ENCODE data around the gene ANAPC10. TPM values are rescaled to one million over a fixed set of nuclear protein-coding genes. Genes with fewer than 3 reads are reported as not detected.

The ANAPC10 gene
- polyA plus RNA-seq, 1 donor, result 18.7 TPM

DNA sequence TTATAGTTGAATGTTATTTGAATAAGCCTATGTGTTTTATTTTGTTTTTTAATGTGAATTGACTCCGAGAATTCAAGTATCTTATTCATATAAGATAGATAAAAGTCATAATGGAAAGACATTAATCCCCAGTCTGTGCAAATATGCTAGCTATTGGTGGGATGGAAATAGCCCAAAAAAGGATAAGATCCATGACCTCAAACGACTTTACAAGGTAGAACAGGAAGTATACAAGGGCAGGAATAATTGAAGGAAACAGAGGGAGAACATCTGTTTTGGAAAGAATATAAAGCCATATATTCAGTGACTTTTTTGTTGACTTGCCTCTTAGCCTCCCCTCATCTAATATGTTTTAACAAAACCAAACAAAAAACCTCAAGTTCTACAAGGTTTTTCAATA, 9.1 kb upstream of the ANAPC10 start:
- H3K27ac ChIP-seq (ENCODE audit: low read length), result no peak overlapping the region
- no peaks in the 10 kb centered on the region for H3K4me1 ChIP-seq (ENCODE audit: control insufficient read depth, insufficient read depth, low read length)
- 50% methylated on average over 2 of the region's 2 CpGs for WGBS (ENCODE audit: insufficient coverage, low lambda C conversion rate)
- no peaks in the 10 kb centered on the region for H3K27me3 ChIP-seq (ENCODE audit: control insufficient read depth, insufficient read depth, low read length)
- no peak overlapping the region for H3K4me3 ChIP-seq (ENCODE audit: low read length)
- peaks cover 42% of the 10 kb centered on the region for H3K36me3 ChIP-seq (ENCODE audit: control insufficient read depth, insufficient read depth, low read length)
- H3K9me3 ChIP-seq (ENCODE audit: control insufficient read depth, low read depth, low read length), result no peaks in the 10 kb centered on the region
- DNase-seq, result no peak

DNA sequence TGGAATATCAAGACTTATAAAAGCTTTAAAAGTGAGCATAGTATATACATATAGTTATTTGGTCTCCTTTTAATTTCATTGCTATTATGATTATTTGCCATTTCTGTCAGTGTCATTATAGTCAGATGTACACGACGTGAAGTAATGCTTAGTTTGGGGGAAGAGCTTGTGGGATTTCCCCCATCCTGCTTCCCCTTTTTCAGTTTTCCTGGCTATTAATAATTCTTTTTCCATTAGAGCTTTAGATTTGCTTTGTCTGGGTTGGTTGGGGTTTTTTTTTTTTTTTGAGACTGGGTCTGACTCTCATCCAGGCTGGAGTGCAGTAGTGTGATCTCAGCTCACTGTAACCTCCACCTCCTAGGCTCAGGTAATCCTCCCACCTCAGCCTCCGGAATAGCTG, 5.5 kb upstream of the ANAPC10 start:
- no peak for DNase-seq
- Histone ChIP-seq H3K4me1 (ENCODE audit: control insufficient read depth, insufficient read depth, low read length) (no peaks in the 10 kb centered on the region), H3K4me3 (ENCODE audit: low read length) (no peak overlapping the region), H3K36me3 (ENCODE audit: control insufficient read depth, insufficient read depth, low read length) (peaks cover 20% of the 10 kb centered on the region), H3K9me3 (ENCODE audit: control insufficient read depth, low read depth, low read length) (no peaks in the 10 kb centered on the region), H3K27me3 (ENCODE audit: control insufficient read depth, insufficient read depth, low read length) (no peaks in the 10 kb centered on the region), H3K27ac (ENCODE audit: low read length) (no peak overlapping the region)
- no CpG with 5 or more reads among the region's 3 CpGs for WGBS (ENCODE audit: insufficient coverage, low lambda C conversion rate)

DNA sequence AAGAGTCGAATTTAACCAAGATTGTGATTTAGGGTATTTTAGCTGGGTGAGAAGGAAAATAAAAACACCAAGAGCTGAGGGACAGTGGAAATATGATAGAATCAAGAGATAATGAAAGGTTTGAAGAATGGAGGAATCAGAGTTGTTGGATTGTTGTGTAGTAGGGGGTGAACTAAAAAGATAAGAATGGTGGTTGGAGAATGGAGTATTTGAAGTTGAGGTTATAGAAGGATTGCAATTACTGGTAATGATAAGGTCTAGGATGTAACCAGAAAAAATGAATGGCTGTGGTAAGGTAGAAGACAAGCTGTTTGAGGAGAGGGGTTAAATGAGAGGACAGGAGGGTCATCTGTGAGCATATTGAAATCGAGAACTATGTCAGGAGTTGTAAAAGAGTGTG, 4.6 kb upstream of the ANAPC10 start:
- 64% methylated on average over 1 of the region's 2 CpGs for WGBS (ENCODE audit: insufficient coverage, low lambda C conversion rate)

DNA sequence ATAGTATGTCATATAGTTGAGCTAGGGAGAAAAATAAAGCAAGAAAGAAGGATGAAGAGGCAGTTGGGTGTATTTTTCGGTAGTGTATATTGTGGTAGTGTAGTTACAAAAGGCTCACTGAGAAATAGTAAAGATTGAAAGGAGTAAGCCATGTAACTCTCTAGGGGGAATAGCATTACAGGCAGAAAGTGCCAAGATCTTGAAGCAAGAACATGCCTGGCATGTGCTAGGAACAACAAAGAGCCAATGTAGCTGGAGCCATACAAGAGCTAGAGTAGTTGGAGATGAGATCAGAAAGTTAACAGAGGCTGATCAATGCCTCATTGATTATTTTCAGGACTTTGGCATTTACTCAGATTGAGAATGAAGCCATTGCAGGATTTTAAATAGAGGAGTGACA, 3.1 kb upstream of the ANAPC10 start:
- peaks cover 5% of the 10 kb centered on the region for H3K4me1 ChIP-seq (ENCODE audit: control insufficient read depth, insufficient read depth, low read length)

More for the DNA sequence above, 4.6 kb upstream of the ANAPC10 start:
- Histone ChIP-seq H3K4me1 (ENCODE audit: control insufficient read depth, insufficient read depth, low read length) (no peaks in the 10 kb centered on the region), H3K9me3 (ENCODE audit: control insufficient read depth, low read depth, low read length) (no peaks in the 10 kb centered on the region), H3K27me3 (ENCODE audit: control insufficient read depth, insufficient read depth, low read length) (no peaks in the 10 kb centered on the region), H3K27ac (ENCODE audit: low read length) (no peak overlapping the region), H3K4me3 (ENCODE audit: low read length) (no peak overlapping the region), H3K36me3 (ENCODE audit: control insufficient read depth, insufficient read depth, low read length) (peaks cover 12% of the 10 kb centered on the region)
- no peak for DNase-seq

DNA sequence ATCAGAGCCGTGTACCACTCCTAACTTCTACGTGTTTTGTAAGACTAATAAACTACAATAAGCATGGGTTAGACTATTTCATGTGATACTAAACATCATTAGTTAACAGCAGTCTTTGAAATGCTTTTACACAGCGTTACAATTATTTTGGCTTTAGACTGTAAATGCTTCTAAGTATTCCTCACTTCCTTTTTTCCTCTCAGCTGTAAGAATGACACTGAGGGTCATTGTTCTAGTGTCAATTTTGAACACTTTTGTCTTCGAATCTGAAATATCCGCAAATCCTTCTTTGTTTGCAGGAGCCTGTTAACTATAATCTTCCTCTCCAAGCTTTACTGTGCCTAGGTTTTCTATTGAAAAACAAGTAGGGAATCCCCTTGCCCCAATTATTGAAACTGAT, 1.7 kb upstream of the ANAPC10 start:
- Histone ChIP-seq H3K4me3 (ENCODE audit: low read length) (peak overlapping the region; percentile 66), H3K27me3 (ENCODE audit: control insufficient read depth, insufficient read depth, low read length) (no peaks in the 10 kb centered on the region), H3K9me3 (ENCODE audit: control insufficient read depth, low read depth, low read length) (no peaks in the 10 kb centered on the region), H3K4me1 (ENCODE audit: control insufficient read depth, insufficient read depth, low read length) (peaks cover 5% of the 10 kb centered on the region), H3K27ac (ENCODE audit: low read length) (no peak overlapping the region), H3K36me3 (ENCODE audit: control insufficient read depth, insufficient read depth, low read length) (peaks cover 5% of the 10 kb centered on the region)
- 42% methylated on average over 2 of the region's 5 CpGs for WGBS (ENCODE audit: insufficient coverage, low lambda C conversion rate)
- DNase-seq, result peak in 1 of 2 donors; percentile 5

More for the DNA sequence above, 3.1 kb upstream of the ANAPC10 start:
- no peak overlapping the region for H3K27ac ChIP-seq (ENCODE audit: low read length)
- H3K9me3 ChIP-seq (ENCODE audit: control insufficient read depth, low read depth, low read length), result no peaks in the 10 kb centered on the region
- no peaks in the 10 kb centered on the region for H3K27me3 ChIP-seq (ENCODE audit: control insufficient read depth, insufficient read depth, low read length)
- 90% methylated on average over 1 of the region's 1 CpG for WGBS (ENCODE audit: insufficient coverage, low lambda C conversion rate)
- H3K36me3 ChIP-seq (ENCODE audit: control insufficient read depth, insufficient read depth, low read length), result peaks cover 3% of the 10 kb centered on the region
- DNase-seq, result no peak
- H3K4me3 ChIP-seq (ENCODE audit: low read length), result no peak overlapping the region

DNA sequence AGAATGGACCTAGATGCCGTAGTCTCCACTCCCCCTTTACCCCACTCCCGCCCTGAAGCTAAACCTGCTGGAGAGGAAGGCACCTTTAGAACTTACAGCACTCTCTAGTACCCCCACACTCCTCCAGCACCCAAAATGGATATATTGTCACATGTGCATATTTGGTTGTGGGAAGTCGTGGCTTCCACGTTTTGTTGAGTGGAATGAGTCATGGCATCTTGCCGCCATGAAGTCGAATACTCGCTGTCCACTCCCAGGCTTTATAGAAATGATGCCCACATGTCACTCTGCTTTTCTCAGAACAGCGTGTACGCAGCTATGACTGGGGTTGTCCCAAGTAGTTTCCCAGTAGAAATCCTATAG, 660 bp upstream of the ANAPC10 start:
- Histone ChIP-seq H3K36me3 (ENCODE audit: control insufficient read depth, insufficient read depth, low read length) (peaks cover 13% of the 10 kb centered on the region), H3K4me1 (ENCODE audit: control insufficient read depth, insufficient read depth, low read length) (peaks cover 5% of the 10 kb centered on the region), H3K27me3 (ENCODE audit: control insufficient read depth, insufficient read depth, low read length) (no peaks in the 10 kb centered on the region), H3K27ac (ENCODE audit: low read length) (peak overlapping the region; percentile 86), H3K9me3 (ENCODE audit: control insufficient read depth, low read depth, low read length) (no peaks in the 10 kb centered on the region), H3K4me3 (ENCODE audit: low read length) (peak overlapping the region; percentile 66)
- peak in 1 of 2 donors; percentile 35 for DNase-seq
- 0% methylated on average over 2 of the region's 9 CpGs for WGBS (ENCODE audit: insufficient coverage, low lambda C conversion rate)

DNA sequence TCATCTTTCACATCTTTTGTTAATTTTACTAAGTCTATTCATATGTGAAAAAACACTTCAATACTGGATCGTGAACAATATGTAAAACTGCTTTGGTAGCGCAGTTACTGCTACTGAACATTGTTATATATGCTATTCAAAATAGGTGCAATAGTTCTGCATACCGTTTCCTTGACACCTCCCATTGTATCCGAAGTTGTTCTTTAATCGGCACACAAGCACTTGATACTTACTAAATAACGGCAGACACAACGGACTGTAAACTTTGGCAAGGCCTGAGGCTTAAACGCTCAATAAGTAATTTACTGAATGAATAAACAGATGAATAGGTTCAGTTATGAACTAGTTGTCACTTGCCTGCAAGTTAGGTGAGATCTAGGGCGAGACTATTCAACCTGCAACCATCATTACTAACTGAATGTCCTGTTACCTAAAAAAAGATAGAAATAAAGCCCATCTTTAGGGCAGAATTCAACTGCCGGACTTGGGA, 620 bp downstream of the ANAPC10 start:
- no peak for DNase-seq
- H3K36me3 ChIP-seq (ENCODE audit: control insufficient read depth, insufficient read depth, low read length), result peaks cover 25% of the 10 kb centered on the region
- H3K27me3 ChIP-seq (ENCODE audit: control insufficient read depth, insufficient read depth, low read length), result no peaks in the 10 kb centered on the region
- H3K9me3 ChIP-seq (ENCODE audit: control insufficient read depth, low read depth, low read length), result no peaks in the 10 kb centered on the region
- no CpG with 5 or more reads among the region's 10 CpGs for whole genome bisulfite sequencing (ENCODE audit: insufficient coverage, low lambda C conversion rate)
- H3K4me1 ChIP-seq (ENCODE audit: control insufficient read depth, insufficient read depth, low read length), result peaks cover 5% of the 10 kb centered on the region
- H3K27ac ChIP-seq (ENCODE audit: low read length), result peak overlapping the region; percentile 86
- H3K4me3 ChIP-seq (ENCODE audit: low read length), result peak overlapping the region; percentile 66

DNA sequence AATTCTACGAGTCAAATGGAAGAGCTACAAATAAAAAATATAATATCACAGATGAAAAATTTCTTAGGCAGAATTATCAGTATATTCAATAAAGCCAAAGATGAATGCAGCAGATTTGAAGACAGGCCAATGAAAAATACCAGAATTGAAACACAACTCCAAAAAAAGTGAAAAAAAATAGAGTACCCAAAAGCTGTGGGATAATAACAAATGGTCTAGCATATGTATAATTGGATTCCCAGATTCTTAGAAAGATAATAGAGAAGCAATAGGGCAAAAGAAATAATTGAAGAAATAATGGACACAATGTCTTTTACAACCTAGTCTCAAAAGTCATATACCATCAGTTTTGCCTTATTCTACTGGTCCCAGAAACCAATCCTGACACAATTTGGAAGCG, 4.4 kb downstream of the ANAPC10 start:
- H3K9me3 ChIP-seq (ENCODE audit: control insufficient read depth, low read depth, low read length), result no peaks in the 10 kb centered on the region
- 86% methylated on average over 1 of the region's 2 CpGs for WGBS (ENCODE audit: insufficient coverage, low lambda C conversion rate)
- H3K27me3 ChIP-seq (ENCODE audit: control insufficient read depth, insufficient read depth, low read length), result no peaks in the 10 kb centered on the region
- DNase-seq, result no peak
- no peak overlapping the region for H3K27ac ChIP-seq (ENCODE audit: low read length)
- no peak overlapping the region for H3K4me3 ChIP-seq (ENCODE audit: low read length)
- peaks cover 47% of the 10 kb centered on the region for H3K36me3 ChIP-seq (ENCODE audit: control insufficient read depth, insufficient read depth, low read length)
- H3K4me1 ChIP-seq (ENCODE audit: control insufficient read depth, insufficient read depth, low read length), result peaks cover 5% of the 10 kb centered on the region

DNA sequence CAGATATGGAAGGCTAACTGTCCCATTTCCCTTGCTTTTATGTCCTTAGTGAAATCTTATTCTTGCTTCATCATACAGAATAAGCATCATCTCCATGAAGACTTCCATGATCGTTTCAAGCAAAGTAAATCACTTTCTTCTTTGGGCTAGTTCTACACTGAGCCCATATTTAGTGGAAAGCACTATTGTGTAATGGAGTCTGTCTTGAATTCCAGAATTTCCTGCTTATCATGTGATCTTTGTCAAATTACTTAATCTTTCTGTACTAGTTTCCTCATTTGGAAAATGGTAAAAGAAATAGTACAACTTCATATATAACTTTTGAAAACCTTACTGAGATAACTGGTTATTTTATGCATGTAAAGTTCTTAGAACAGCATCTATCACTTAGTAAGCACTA, 7.6 kb downstream of the ANAPC10 start:
- H3K36me3 ChIP-seq (ENCODE audit: control insufficient read depth, insufficient read depth, low read length), result peaks cover 61% of the 10 kb centered on the region
- WGBS (ENCODE audit: insufficient coverage, low lambda C conversion rate), result 100% methylated on average over 1 of the region's 1 CpG
- no peak overlapping the region for H3K4me3 ChIP-seq (ENCODE audit: low read length)
- no peaks in the 10 kb centered on the region for H3K9me3 ChIP-seq (ENCODE audit: control insufficient read depth, low read depth, low read length)
- H3K4me1 ChIP-seq (ENCODE audit: control insufficient read depth, insufficient read depth, low read length), result no peaks in the 10 kb centered on the region
- no peak overlapping the region for H3K27ac ChIP-seq (ENCODE audit: low read length)
- DNase-seq, result no peak
- H3K27me3 ChIP-seq (ENCODE audit: control insufficient read depth, insufficient read depth, low read length), result no peaks in the 10 kb centered on the region

DNA sequence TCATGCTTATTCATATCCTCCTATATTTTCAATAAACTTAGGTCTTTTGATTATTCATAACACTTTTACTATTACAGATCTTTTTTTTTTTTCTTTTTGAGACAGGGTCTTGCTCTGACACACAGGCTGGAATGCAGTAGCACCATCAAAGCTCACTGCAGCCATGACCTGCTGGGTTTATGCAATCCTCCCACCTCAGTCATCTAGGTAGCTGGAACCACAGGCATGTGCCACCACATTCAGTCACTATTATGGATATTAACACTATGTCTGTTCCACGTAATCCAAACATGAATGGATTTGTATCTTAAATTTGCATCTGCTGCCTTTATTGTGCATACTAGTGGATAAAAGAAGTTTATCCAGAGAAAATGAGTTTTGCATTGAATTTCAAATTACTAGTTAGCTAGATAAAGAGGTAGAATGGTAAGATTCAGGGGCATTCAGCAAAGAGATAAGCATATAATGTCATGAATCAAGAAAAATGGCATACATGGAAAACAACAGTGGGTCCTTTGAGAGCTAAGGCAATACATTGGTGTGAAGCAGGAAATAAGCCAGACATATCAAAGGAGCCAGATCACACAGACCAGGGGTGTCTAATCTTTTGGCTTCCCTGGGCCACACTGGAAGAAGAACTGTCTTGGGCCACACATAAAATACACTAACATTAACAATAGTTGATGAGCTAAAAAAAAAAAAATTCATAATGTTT, 13.9 kb downstream of the ANAPC10 start:
- Histone ChIP-seq H3K27ac (ENCODE audit: low read length) (no peak overlapping the region), H3K36me3 (ENCODE audit: control insufficient read depth, insufficient read depth, low read length) (peaks cover 26% of the 10 kb centered on the region), H3K27me3 (ENCODE audit: control insufficient read depth, insufficient read depth, low read length) (no peaks in the 10 kb centered on the region), H3K4me3 (ENCODE audit: low read length) (no peak overlapping the region), H3K4me1 (ENCODE audit: control insufficient read depth, insufficient read depth, low read length) (no peaks in the 10 kb centered on the region), H3K9me3 (ENCODE audit: control insufficient read depth, low read depth, low read length) (no peaks in the 10 kb centered on the region)
- DNase-seq, result no peak
- 100% methylated on average over 1 of the region's 1 CpG for WGBS (ENCODE audit: insufficient coverage, low lambda C conversion rate)

DNA sequence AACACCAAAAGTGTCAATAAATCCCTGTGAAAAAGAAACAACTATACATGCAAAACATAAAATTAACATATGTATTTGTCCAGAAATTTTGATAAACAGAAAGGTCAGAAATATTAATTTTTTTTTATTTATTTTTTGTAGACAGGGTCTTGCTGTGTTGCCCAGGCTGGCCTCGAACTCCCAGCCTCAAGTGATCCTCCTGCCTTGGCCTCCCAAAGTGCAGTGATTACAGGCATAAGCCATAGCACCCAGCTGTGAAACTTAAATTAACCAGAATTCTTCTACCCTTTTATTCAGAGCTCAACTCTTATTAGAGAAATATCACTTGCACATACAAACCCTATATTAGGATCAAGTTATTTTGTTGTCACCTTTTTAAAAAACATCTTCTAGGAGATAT, 16.2 kb downstream of the ANAPC10 start:
- no peak for DNase-seq
- H3K27ac ChIP-seq (ENCODE audit: low read length), result no peak overlapping the region
- no peak overlapping the region for H3K4me3 ChIP-seq (ENCODE audit: low read length)
- no CpG with 5 or more reads among the region's 1 CpG for WGBS (ENCODE audit: insufficient coverage, low lambda C conversion rate)
- peaks cover 17% of the 10 kb centered on the region for H3K36me3 ChIP-seq (ENCODE audit: control insufficient read depth, insufficient read depth, low read length)
- H3K9me3 ChIP-seq (ENCODE audit: control insufficient read depth, low read depth, low read length), result peaks cover 2% of the 10 kb centered on the region
- no peaks in the 10 kb centered on the region for H3K27me3 ChIP-seq (ENCODE audit: control insufficient read depth, insufficient read depth, low read length)
- H3K4me1 ChIP-seq (ENCODE audit: control insufficient read depth, insufficient read depth, low read length), result no peaks in the 10 kb centered on the region

Data from large intestine (tissue), 3 donors.